Measurements from ENCODE around the gene JAZF1. TPM values are rescaled to one million over a fixed set of nuclear protein-coding genes. Genes with fewer than 3 reads are reported as not detected.

Gene JAZF1
- total and polyA plus RNA-seq, 12 donors: 6.9 to 42.3 (median 30.0) TPM

DNA sequence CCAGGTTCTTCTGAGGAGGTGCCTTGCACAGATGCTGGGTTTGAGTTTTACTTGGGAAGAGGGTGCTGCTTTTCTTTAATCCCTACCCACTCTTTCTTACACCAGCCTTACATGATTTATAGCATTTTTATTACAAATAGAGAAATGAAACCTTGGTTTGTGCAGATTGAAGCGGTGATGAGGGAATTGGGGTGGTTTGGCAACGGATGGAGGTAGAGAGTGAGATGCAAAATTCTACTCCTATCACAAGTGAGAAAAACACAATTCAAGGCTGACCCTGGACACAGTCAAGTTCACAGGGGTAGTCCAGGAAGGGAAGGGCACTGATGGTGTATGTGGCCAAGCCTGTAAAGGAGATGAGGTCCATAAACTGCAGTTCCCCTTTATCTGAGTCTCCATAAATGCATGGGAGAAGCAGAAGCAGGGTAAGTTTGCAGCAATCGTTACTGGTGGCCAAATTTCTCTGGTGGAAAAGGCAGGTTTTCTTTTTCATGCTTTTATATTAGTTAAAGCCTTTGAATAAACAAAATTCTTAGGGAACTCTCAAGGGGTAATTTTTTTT lies 214.3 kb downstream of the JAZF1 start:
- Histone ChIP-seq H3K36me3 (no peaks in the 10 kb centered on the region), H3K27me3 (no peaks in the 10 kb centered on the region), H3K9me3 (no peaks in the 10 kb centered on the region), H3K4me3 (no peak overlapping the region), H3K27ac (no peak overlapping the region), H3K4me1 (peaks cover 0 to 18% (median 5%) of the 10 kb centered on the region in 9 donors)
- DNase-seq: no peak
- TF ChIP-seq, protein P1, sequence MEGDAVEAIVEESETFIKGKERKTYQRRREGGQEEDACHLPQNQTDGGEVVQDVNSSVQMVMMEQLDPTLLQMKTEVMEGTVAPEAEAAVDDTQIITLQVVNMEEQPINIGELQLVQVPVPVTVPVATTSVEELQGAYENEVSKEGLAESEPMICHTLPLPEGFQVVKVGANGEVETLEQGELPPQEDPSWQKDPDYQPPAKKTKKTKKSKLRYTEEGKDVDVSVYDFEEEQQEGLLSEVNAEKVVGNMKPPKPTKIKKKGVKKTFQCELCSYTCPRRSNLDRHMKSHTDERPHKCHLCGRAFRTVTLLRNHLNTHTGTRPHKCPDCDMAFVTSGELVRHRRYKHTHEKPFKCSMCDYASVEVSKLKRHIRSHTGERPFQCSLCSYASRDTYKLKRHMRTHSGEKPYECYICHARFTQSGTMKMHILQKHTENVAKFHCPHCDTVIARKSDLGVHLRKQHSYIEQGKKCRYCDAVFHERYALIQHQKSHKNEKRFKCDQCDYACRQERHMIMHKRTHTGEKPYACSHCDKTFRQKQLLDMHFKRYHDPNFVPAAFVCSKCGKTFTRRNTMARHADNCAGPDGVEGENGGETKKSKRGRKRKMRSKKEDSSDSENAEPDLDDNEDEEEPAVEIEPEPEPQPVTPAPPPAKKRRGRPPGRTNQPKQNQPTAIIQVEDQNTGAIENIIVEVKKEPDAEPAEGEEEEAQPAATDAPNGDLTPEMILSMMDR (IDR thresholded peaks at IDR 0.05): no peak
- WGBS, 2 donors: 81 to 91% methylated on average over 3 of the region's 3 CpGs
- ATAC-seq: no peak
- intact Hi-C loops (cut with DNase I): no loop called here

DNA sequence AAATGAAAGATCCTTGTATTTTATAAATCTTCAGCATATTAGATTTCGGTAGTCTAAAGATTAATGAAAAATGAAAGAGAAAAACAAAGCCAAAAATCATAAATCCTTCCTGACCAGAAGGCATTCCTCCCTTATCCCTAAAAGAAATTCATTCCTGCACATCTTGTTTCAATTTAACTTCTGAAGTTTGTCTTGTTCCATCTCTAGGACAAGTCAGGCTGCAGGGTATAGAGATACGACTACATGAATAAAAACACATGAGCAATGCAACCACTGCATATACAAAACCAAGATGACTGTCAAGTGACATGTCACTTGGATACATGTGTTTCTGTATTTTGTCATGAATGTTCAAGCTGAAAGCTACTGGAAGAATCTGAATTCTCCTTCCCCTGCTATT lies 214.9 kb downstream of the JAZF1 start:
- Histone ChIP-seq H3K4me3 (no peak overlapping the region), H3K36me3 (no peaks in the 10 kb centered on the region), H3K4me1 (peaks cover 0 to 18% (median 5%) of the 10 kb centered on the region in 9 donors), H3K9me3 (no peaks in the 10 kb centered on the region), H3K27ac (no peak overlapping the region), H3K27me3 (no peaks in the 10 kb centered on the region)
- TF ChIP-seq, protein P1 (IDR thresholded peaks at IDR 0.05): no peak
- WGBS, 2 donors: 83 to 89% methylated on average over 2 of the region's 2 CpGs
- DNase-seq (no peak), ATAC-seq (no peak)
- intact Hi-C loops (cut with DNase I): no loop called here

DNA sequence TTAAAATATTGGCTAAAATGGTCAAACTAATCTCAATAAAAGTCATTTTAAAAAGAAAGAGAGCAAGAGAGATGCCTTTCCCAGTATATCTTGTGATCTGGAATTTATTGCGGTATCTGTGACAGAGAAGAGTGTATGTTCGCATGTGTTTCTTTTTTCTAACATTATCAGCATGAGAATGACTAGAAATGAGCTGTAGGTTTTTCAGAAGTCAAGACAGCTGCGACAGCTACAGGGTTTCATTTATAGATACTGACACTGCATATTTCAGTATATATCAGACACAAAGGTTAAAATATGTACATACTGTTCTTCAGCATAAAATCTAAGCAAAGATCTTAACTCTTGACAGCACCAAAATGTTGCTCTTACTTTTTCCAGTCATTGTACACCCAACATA lies 215.8 kb downstream of the JAZF1 start:
- 93 to 94% methylated on average over 3 of the region's 3 CpGs for WGBS, 2 donors
- DNase-seq (no peak), ATAC-seq (no peak)
- intact Hi-C loops (cut with DNase I): no loop called here
- Histone ChIP-seq H3K4me3 (no peak overlapping the region), H3K4me1 (peaks cover 0 to 18% (median 5%) of the 10 kb centered on the region in 9 donors), H3K36me3 (no peaks in the 10 kb centered on the region), H3K27ac (no peak overlapping the region), H3K27me3 (no peaks in the 10 kb centered on the region), H3K9me3 (no peaks in the 10 kb centered on the region)
- TF ChIP-seq, protein P1 (IDR thresholded peaks at IDR 0.05): no peak

DNA sequence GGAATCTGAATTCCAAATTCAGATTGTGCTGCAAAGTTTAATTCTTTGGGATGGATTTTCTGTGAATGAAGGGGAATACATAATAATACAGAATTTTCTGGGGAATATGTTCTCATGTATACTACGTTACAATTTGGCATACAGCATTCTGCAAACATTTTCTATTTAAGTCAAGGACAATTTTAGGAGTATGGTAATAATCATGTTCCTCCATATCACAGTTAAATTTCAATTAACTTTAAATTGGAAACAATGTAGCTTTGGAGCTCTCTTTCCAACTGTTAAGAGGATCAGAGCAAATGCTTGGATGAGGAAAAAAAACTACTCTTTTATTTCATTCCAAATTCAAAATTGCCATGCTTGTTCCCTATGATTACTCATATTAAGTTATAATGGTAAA lies 217.5 kb downstream of the JAZF1 start:
- Histone ChIP-seq H3K4me3 (no peak overlapping the region), H3K9me3 (no peaks in the 10 kb centered on the region), H3K36me3 (no peaks in the 10 kb centered on the region), H3K27me3 (no peaks in the 10 kb centered on the region), H3K4me1 (peaks cover 0 to 18% (median 5%) of the 10 kb centered on the region in 9 donors), H3K27ac (no peak overlapping the region)
- WGBS, 2 donors: 92 to 96% methylated on average over 1 of the region's 1 CpG
- ATAC-seq (no peak), DNase-seq (no peak)
- TF ChIP-seq, protein P1 (IDR thresholded peaks at IDR 0.05): no peak
- intact Hi-C loops (cut with DNase I): no loop called here
